Gastroesophageal sphincter (tissue), 4 donors: ENCODE results near the gene ARHGAP24. TPM values are rescaled to one million over a fixed set of nuclear protein-coding genes. Genes with fewer than 3 reads are reported as not detected.

Experiments used
- ATAC-seq: fragments of 150-250 bp; one replicate; pipeline ENCODE4 v1.9.1; 2016; ENCODE audit warnings: mild to moderate bottlenecking, moderate library complexity
- H3K27ac ChIP-seq, 4 donors: fragments of 200-600 bp; sonication (generic) in 3 of 4; 1 replicate in 3 of 4; 2 replicates in 1 of 4; pipeline ENCODE4 v1.5.1; 2016 to 2019
- H3K27me3 ChIP-seq: fragments of 200-600 bp; sonication (generic); one replicate; pipeline ENCODE4 v1.5.1; 2019
- H3K36me3 ChIP-seq, 2 donors: fragments of 200-600 bp; sonication (generic); one replicate each; pipeline ENCODE4 v1.5.1; 2019; ENCODE audit warnings: control low read depth in 1 of 2
- H3K4me1 ChIP-seq, 3 donors: fragments of 200-600 bp; sonication (generic); 1 replicate in 2 of 3; 2 replicates in 1 of 3; pipeline ENCODE4 v1.5.1; 2016 to 2019; ENCODE audit warnings: control low read depth in 2 of 3
- H3K4me3 ChIP-seq, 2 donors: fragments of 200-600 bp; sonication (generic); one replicate each; pipeline ENCODE4 v1.5.1; 2019; ENCODE audit warnings: mild to moderate bottlenecking in 1 of 2, moderate library complexity in 1 of 2
- H3K9me3 ChIP-seq, 3 donors: fragments of 200-600 bp; sonication (generic); one replicate each; pipeline ENCODE4 v1.5.1; 2017 to 2019; ENCODE audit warnings: control low read depth in 2 of 3
- EP300 ChIP-seq: sonication (generic); formaldehyde crosslinking; IDR thresholded peaks from one replicate; pipeline ENCODE4 v1.6.1; 2017; ENCODE audit warnings: antibody characterized with exemption, mild to moderate bottlenecking
- POLR2A ChIP-seq, 2 donors: fragments of 450-650 bp; IDR thresholded peaks; one replicate each; pipeline ENCODE4 v1.6.1; 2017; ENCODE audit warnings: antibody characterized with exemption in 2 of 2, mild to moderate bottlenecking in 2 of 2, moderate library complexity in 1 of 2
- POLR2AphosphoS5 ChIP-seq: sonication (generic); formaldehyde crosslinking; IDR thresholded peaks from one replicate; pipeline ENCODE4 v1.6.1; 2017; ENCODE audit warnings: antibody characterized with exemption
- WGBS, 2 donors: methylation state at CpG; one replicate each; pipeline ENCODE4 v1.1.5; 2018; ENCODE audit warnings: low coverage in 1 of 2; 5-methylcytosine and 5-hydroxymethylcytosine counted together
- total RNA-seq, 4 donors: library from RNA; depleted of rRNA; stranded (reverse); fragments of >200 nt; gene quantifications; one replicate each; pipeline ENCODE4 v1.1.0, GENCODE V29; 2016
- TF ChIP-seq, protein P1 (sequence below), 4 experiments: fragments of 200-600 bp in 2 of 4; fragments of 450-650 bp in 2 of 4; sonication (generic) in 1 of 4; IDR thresholded peaks; one replicate each; pipeline ENCODE4 v1.5.1; 2017 to 2019; ENCODE audit warnings: antibody characterized with exemption in 4 of 4, mild to moderate bottlenecking in 2 of 4, moderate library complexity in 2 of 4

Gene ARHGAP24
- total RNA-seq, 4 donors from 2014 or later, result 24.4 to 38.6 (median 34.3) TPM

DNA sequence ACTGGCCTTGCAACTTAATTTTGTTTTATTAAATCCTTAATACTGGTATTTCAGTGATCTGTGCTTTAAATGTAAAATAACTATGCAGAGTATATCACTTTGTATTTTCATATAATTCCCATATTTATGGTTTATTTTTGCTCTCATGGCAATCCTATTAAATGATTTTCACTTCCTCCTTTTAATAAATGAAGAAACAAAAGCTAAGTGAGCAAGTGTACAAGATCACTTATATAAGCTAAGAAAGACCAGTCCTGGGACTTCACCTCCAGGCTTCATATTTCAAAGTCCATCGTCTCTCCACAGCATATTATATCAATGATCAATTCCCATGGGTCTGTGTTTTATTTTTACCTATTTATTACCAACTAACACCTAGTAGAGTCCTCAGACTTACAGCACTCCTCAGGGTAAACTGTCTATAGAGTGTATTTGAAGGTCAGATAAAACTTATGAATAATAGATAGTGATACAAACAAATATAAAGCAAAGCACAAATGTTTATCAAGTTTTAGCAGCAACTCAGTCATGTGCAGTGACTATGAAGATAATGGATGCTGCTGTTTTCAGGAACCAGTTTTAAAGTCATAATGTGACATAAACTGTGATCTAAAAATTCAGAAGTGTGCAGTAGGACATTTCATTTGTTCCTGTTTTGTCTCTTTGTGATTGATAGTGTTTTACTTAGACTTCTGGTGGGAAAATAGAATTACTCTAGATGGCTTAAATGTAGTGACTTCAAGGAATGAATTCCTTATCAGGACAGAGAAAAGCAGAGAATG lies 56.8 kb downstream of the ARHGAP24 start:
- H3K4me1 ChIP-seq, result no peaks in the 10 kb centered on the region
- TF ChIP-seq, protein P1, sequence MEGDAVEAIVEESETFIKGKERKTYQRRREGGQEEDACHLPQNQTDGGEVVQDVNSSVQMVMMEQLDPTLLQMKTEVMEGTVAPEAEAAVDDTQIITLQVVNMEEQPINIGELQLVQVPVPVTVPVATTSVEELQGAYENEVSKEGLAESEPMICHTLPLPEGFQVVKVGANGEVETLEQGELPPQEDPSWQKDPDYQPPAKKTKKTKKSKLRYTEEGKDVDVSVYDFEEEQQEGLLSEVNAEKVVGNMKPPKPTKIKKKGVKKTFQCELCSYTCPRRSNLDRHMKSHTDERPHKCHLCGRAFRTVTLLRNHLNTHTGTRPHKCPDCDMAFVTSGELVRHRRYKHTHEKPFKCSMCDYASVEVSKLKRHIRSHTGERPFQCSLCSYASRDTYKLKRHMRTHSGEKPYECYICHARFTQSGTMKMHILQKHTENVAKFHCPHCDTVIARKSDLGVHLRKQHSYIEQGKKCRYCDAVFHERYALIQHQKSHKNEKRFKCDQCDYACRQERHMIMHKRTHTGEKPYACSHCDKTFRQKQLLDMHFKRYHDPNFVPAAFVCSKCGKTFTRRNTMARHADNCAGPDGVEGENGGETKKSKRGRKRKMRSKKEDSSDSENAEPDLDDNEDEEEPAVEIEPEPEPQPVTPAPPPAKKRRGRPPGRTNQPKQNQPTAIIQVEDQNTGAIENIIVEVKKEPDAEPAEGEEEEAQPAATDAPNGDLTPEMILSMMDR (IDR thresholded peaks at IDR 0.05), result no peak
- TF ChIP-seq POLR2A (IDR thresholded peaks at IDR 0.05), result no peak
- no peak for TF ChIP-seq POLR2AphosphoS5
- no peak for TF ChIP-seq EP300
- WGBS, 2 donors, result 33 to 75% methylated on average over 1 of the region's 1 CpG
- H3K36me3 ChIP-seq, result no peaks in the 10 kb centered on the region
- no peak overlapping the region for H3K27ac ChIP-seq
- no peaks in the 10 kb centered on the region for H3K27me3 ChIP-seq
- no peak overlapping the region for H3K4me3 ChIP-seq
- ATAC-seq, result no peak
- H3K9me3 ChIP-seq, result no peaks in the 10 kb centered on the region

DNA sequence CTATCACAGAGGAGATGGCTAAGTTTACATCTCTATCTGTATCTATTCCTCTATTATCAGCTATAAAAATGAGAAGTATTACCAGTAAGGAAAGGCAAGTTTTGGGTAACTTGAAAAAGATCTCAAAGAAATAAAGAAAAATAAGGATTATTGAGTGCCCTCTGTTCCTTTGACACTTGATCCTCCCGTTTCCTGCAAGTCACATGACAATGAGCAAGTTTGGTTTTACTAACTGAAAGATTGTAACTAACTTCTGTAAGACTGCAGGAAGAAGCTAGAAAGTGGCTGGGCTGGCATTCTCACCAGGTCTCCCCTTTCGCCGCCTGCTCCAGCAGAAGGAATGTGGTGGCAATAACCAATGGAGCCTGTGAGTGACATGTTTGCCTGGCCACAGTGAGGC lies 59.2 kb downstream of the ARHGAP24 start:
- Histone ChIP-seq H3K9me3 (no peaks in the 10 kb centered on the region), H3K4me3 (no peak overlapping the region), H3K4me1 (no peaks in the 10 kb centered on the region), H3K27ac (no peak overlapping the region), H3K27me3 (no peaks in the 10 kb centered on the region), H3K36me3 (no peaks in the 10 kb centered on the region)
- 84 to 91% methylated on average over 3 of the region's 3 CpGs for WGBS, 2 donors
- ATAC-seq, result no peak
- TF ChIP-seq EP300 (no peak), POLR2AphosphoS5 (no peak), POLR2A (IDR thresholded peaks at IDR 0.05) (no peak)
- TF ChIP-seq, protein P1 (IDR thresholded peaks at IDR 0.05), result no peak

DNA sequence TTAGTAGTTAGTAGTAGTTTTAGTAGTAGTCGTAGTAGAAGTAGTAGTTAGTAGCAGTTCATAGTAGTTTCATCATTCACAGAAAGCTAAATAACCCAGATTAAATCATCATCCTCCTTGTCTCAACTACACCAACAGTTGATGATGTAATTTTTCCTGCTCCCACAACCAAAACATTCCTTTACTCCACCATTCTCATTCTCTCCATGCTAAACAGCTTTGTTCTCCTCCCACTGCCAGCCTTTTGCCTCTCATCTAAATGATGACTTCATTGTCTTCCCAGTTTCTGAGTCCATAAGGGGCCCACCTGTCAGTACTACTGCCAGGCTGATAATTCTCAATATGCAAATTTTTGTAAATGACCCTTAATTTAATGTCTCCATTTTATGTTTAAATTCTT lies 68.9 kb downstream of the ARHGAP24 start:
- Histone ChIP-seq H3K36me3 (no peaks in the 10 kb centered on the region), H3K4me1 (no peaks in the 10 kb centered on the region), H3K27me3 (no peaks in the 10 kb centered on the region), H3K4me3 (no peak overlapping the region), H3K27ac (no peak overlapping the region), H3K9me3 (no peaks in the 10 kb centered on the region)
- TF ChIP-seq EP300, result no peak
- no peak for TF ChIP-seq POLR2AphosphoS5
- no peak for TF ChIP-seq POLR2A (IDR thresholded peaks at IDR 0.05)
- TF ChIP-seq, protein P1 (IDR thresholded peaks at IDR 0.05), result no peak
- 79 to 90% methylated on average over 1 of the region's 1 CpG for WGBS, 2 donors
- ATAC-seq, result no peak

DNA sequence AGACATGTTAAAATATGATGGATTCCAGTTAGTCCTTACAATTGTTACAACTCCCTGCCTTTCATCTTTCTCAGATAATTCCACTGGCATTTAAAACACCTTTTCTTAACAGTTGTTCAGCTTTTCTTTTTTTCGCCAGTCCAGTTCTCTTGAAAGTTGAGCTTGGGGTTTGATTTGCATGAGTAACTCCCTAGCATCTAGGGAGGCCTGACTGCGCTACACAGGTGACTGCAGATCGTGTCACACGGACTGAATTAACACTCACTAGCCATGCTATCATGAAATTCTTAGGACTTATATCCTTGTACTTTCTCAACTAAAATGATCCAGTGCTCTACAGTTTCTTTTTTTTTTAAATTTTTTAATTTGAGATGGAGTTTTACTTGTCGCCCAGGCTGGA lies 69.8 kb downstream of the ARHGAP24 start:
- no peak for ATAC-seq
- Histone ChIP-seq H3K4me1 (no peaks in the 10 kb centered on the region), H3K36me3 (no peaks in the 10 kb centered on the region), H3K27me3 (no peaks in the 10 kb centered on the region), H3K4me3 (no peak overlapping the region), H3K27ac (no peak overlapping the region), H3K9me3 (no peaks in the 10 kb centered on the region)
- 87 to 94% methylated on average over 5 of the region's 5 CpGs for WGBS, 2 donors
- TF ChIP-seq POLR2A (IDR thresholded peaks at IDR 0.05) (no peak), POLR2AphosphoS5 (no peak), EP300 (no peak)
- TF ChIP-seq, protein P1 (IDR thresholded peaks at IDR 0.05), result no peak

DNA sequence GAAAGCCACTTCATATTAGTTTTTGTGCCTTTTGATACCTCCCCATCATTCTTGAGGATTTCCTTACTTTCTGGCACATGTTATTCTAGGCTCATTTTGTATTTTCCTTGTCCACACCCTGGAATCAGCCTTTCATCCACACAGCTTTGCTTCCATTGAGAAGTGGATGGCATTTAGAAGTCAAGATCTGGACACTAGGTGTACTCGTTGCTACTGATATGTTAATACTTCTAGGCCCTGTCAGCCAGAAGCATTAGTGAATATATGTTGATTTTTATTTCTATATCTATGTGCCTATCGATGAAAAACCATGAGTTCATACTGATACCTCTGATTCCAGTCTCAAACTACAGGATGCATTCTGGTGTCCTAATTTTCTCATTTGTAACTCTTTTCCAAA lies 73.2 kb downstream of the ARHGAP24 start:
- ATAC-seq, result no peak
- Histone ChIP-seq H3K4me1 (no peaks in the 10 kb centered on the region), H3K27ac (no peak overlapping the region), H3K4me3 (no peak overlapping the region), H3K9me3 (peaks cover 0 to 15% (median 0%) of the 10 kb centered on the region in 3 donors), H3K36me3 (no peaks in the 10 kb centered on the region), H3K27me3 (no peaks in the 10 kb centered on the region)
- TF ChIP-seq, protein P1 (IDR thresholded peaks at IDR 0.05), result no peak
- no peak for TF ChIP-seq EP300
- WGBS, 2 donors, result 78 to 90% methylated on average over 2 of the region's 2 CpGs
